Gastrocnemius medialis (tissue), 4 donors: ENCODE results near the gene PAK1IP1.

Experiments
- CTCF ChIP-seq, 5 experiments: fragments of 450-650 bp in 3 of 5; fragments of 200-600 bp in 2 of 5; sonication (generic) in 2 of 5; IDR thresholded peaks in 4 of 5; conservative IDR thresholded peaks in 1 of 5; 1 replicate in 4 of 5; 2 replicates in 1 of 5; pipeline ENCODE4 v1.5.1; 2016 to 2019; ENCODE audit warnings: antibody characterized with exemption in 5 of 5, mild to moderate bottlenecking in 3 of 5, moderate library complexity in 3 of 5
- POLR2A ChIP-seq, 2 donors: fragments of 450-650 bp; IDR thresholded peaks; one replicate each; pipeline ENCODE4 v1.6.1; 2017; ENCODE audit warnings: antibody characterized with exemption in 2 of 2, mild to moderate bottlenecking in 2 of 2, moderate library complexity in 2 of 2

GRCh38 chr6:10719964-10720264 is 25.1 kb downstream of the PAK1IP1 start:
- TF ChIP-seq CTCF (IDR thresholded peaks at IDR 0.05 in 4 of 5, conservative IDR thresholded peaks at IDR 0.05 in 1 of 5) (no peak), POLR2A (IDR thresholded peaks at IDR 0.05) (no peak)
